Prostate gland (tissue), 2 donors: ENCODE results near the gene RBP3.

ENCODE experiments used
- CTCF ChIP-seq, 4 experiments: fragments of 200-600 bp in 2 of 4; fragments of 450-650 bp in 2 of 4; sonication (generic) in 2 of 4; IDR thresholded peaks; 1 replicate in 3 of 4; 2 replicates in 1 of 4; pipeline ENCODE4 v1.5.1; 2016 to 2019; ENCODE audit warnings: antibody characterized with exemption in 4 of 4, mild to moderate bottlenecking in 2 of 4, moderate library complexity in 2 of 4
- POLR2A ChIP-seq: fragments of 450-650 bp; IDR thresholded peaks from one replicate; pipeline ENCODE4 v1.6.1; 2016; ENCODE audit warnings: antibody characterized with exemption, mild to moderate bottlenecking

GRCh38 chr10:47370015-47370767, 22.0 kb downstream of the RBP3 start:
- TF ChIP-seq CTCF (IDR thresholded peaks at IDR 0.05) (no peak), POLR2A (no peak)
